NCI-H526 treated with DMSO at 0.1 percent for 48 hours (cell line): Measurements from ENCODE around the gene KRTAP4-12.
"Not testable (repeated sequence)": the region's sequence is repeated elsewhere in the genome, so short reads cannot be mapped to it uniquely, and the experiment has no call there.

ENCODE experiments used
- DNase-seq: peaks from one replicate; lab custom pipeline; 2025; lab: John Stamatoyannopoulos, UW

Gene KRTAP4-12

DNA sequence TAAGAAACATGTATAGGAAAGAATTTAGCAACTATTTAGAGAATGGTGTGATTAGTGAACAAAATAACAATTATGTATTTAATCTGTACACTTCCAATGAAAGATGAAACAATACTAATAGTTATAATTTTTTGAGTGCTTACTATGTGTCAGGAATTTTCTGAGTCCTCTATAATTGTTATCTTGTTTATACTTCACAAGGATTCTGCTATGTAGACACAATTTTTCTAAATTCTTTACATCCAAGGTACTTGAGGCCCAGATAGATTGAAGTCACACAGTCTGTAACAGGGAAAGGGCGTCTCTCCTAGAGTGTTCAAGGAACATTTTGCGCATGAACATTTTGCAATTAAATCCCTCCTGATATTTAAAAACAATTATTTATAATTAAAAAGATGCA lies 1.1 kb upstream of the KRTAP4-12 start:
- DNase-seq = no peak

DNA sequence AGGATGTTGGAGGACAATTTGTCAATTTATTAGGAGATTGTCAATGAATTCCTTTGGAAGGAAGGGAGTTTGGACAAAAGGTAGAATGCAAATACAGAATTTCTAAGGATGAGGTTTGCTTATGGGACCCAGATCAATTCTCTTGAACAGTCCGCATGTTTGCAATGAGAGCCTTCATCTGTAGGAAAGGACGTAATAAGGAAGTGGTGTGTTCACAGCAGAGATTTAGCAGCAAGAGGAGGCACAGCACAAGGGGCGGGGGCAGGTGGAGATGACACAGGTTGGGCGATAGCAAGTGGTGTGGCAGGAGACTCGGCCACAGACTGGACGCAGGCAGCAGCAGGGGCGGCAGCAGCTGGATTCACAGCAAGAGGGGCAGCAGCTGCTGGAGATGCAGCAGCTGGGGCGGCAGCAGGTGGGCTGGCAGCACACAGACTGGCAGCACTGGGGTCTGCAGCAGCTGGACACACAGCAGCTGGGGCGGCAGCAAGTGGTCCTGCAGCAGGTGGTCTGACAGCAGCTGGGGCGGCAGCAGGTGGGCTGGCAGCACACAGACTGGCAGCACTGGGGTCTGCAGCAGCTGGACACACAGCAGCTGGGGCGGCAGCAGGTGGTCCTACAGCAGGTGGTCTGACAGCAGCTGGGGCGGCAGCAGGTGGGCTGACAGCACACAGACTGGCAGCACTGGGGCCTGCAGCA lies 541 bp downstream of the KRTAP4-12 start:
- DNase-seq = not testable (repeated sequence)

DNA sequence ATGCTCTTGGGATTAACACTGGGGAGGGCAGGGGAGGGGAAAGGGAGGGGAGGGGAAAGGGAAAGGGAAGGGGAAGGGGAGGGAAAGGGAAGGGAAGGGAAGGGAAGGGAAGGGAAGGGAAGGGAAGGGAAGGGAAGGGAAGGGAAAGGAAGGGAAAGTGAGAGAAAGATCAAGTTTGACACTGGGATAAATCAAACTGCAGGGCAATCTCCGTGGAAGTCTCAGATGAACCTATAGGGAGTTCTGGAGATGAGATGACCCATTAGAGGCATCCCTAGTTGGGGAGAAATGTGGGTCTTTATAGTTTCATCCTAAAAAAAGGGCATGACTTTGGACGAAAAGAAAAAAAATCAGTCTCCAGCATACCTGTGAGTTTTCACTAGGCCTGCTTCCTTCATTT lies 2.2 kb downstream of the KRTAP4-12 start:
- no peak for DNase-seq

DNA sequence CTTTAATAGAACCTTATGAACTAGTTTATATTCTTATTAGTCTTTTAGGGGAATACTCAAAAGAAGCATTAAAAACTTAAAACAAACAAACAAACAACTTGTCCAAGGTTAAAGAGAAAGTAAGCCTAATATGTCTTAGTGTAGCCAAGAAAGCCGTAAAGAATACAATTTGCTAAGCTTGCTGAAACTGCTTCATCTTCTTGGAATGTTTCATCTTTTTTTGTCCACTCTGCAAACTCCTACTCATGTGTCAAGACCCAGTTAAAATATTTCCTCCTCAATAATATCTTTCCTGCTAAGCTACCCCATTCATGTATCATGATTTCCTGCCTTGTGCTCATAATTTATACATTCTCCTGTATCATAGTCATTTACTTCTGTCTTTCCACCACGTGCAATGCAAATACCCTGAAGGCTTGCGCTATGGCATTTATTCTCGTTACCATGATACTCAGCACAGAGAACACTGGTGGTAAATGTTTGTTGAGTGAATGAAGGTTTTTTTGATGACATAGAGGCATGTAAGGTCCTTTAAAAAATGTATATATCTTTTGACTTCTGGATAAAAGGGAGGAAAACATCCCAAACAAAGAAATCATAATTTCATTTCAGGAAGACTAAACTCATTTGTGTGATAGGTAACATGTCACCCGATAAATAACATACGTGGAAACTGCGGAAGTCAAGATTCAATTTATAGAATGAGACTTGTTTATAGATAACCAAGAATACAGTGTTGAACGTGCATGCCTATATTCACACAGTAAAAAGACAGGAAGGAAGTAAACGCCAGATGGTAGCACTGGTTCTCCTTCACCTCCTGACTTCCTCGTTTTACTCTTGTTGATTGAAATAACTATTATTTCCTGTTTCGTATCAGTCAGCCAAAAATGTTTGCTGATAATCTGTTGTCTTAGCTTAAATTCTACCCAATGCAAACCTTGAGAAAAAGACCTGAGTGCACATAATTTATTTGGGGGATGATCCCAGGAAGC lies 4.0 kb downstream of the KRTAP4-12 start:
- not testable (repeated sequence) for DNase-seq

DNA sequence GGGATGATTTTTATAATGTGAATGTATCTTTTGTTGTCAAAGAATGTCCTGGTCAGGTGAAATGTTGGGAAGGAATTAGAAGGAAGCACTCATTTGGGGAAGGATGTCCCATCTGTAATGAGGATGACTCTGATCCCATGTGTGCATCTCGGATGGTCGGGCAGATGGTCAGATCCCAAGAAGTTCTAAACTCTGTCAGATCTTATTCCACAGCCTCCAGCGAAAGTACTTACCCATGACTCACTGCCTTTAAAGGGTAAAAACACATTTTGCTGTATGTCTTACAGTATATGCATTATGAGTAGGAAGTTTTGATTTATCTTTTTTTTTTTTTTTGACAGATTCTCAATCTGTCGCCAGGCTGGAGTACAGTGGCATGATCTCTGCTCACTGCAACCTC lies 5.3 kb downstream of the KRTAP4-12 start:
- no peak for DNase-seq

DNA sequence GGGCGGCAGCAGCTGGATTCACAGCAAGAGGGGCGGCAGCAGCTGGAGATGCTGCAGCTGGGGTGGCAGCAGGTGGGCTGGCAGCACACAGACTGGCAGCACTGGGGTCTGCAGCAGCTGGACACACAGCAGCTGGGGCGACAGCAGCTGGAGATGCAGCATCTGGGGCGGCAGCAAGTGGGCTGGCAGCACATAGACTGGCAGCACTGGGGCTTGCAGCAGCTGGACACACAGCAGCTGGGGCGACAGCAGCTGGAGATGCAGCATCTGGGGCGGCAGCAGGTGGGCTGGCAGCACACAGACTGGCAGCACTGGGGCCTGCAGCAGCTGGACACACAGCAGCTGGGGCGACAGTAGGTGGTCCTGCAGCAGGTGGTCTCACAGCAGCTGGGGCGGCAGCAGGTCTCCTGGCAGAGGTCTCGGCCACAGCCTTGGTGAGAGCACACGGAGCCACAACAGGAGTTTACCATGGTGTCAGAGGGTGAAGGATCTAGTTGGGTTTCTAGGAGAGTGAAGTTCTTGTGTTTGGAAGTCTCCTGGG lies 6.1 kb downstream of the KRTAP4-12 start, which contains the start of gene KRTAP4-11:
Gene KRTAP4-11 (minus strand): TSS at position 528 of the 541 bp plus-strand sequence. CDS start 58 bp downstream, at position 470.
- DNase-seq = not testable (repeated sequence)

DNA sequence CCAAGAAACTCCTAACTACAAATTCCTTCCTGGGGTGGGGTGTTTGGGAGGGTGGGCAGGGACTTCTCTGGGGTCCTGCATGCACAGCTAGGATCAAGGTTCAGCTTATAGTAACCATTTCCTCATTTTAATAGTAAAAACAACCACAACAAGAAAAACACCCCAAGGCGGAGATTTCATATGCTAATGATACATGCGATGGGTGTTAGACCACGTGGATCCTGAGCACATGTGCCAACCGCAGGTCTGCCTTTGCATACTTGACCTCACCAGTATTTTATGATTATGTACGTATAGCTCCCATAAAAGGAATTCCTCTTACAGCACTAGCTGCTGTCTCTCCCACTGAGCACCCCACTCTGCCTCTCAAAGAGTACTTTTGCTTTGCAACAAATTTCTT lies 7.7 kb downstream of the KRTAP4-12 start:
- peak; percentile 27 for DNase-seq

DNA sequence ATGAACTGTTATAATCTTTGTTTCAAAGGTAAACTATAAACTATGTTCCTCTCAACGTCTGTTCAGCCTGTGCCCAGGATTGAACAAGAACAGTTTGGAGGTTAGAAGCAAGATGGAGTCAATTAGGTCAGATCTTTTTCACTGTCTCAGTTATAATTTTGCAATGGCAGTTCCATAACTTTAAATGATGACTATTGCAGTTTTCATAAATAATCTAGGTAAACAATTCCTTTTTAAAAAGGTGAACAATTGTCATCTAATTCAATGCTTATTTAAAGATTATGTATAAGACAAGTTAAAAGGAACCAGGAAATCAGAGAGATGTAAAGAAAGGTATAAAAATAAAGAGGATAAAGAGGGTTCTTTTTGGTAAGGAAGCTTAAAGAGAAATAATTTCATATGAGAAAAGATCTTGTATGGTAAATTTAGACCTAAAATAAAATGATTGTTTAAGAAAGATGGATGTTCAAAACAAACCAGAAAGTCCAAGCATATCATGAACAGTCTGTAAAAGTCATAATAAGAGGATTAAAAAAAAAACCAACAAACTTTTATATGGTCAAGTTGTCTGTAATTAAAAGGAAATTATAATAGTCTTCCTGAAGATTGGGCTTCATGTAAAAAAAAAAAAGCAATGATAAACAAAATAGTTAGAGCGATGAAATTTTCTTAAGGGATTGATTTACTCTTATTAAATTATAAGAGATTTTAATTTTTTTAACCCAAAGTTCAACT lies 12.7 kb downstream of the KRTAP4-12 start:
- no peak for DNase-seq

DNA sequence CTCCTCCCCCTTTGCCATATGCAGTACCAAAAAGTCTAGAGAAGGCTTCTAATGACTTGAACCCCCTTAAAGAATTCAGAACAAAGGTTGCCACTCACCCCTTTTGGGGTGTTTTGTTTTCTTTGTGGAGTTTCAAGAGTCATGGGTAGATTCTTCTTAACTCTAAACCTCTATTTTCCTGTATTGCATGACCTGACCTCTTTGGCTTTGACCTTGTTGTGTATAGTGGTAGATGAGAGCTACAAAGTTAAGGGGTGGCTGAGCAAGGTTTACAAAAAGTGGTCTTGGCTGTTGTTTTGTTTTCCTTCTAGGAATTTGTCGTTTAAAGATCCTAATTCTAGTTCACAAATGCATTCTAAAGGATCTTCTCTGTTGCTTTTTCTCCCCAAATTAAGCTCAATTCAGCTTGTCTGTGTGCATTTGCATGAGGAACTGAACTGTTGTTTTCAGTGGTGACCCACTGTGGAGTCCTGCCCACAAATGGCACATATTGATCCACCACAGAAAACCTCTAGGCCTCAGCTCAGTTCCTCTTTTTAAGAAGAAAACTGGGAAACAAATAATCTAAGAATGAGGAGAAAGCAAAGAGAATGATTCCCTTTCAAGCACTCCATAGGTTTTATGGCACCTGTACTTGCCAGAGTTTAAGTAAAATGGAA lies 15.1 kb downstream of the KRTAP4-12 start:
- DNase-seq = not testable (repeated sequence)

DNA sequence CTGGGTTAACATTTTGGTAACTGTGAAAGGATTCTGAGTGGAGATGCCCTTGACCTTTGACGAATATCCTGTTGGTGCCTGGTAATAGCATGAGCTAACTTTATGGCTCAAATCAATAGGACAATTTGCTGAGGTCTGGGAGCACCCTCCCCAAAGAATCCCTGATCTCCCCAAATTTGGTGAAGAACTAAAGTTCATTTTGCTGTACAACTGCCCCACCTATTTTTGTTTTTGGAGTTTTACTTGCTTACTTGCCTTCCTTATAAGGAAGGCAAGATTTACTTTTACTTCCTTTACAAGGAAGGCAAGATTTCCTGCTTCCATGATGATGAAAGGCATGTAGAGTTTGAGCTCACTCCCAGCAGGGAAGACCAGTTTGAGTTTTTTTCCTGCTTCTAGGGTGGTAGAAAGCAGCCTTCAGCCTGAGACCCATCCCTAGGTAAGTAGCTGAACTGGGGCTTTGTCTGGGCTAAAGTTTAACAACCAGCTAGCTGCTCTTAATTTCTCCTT lies 16.0 kb downstream of the KRTAP4-12 start:
- DNase-seq = no peak

DNA sequence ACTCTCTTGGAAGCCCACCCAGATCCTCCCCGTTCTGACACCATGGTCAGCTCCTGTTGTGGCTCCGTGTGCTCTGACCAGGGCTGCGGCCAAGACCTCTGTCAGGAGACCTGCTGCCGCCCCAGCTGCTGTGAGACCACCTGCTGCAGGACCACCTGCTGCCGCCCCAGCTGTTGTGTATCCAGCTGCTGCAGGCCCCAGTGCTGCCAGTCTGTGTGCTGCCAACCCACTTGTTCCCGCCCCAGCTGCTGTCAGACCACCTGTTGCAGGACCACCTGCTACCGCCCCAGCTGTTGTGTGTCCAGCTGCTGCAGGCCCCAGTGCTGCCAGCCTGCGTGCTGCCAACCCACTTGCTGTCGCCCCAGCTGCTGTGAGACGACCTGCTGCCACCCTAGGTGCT lies 18.6 kb downstream of the KRTAP4-12 start, which contains the start of gene KRTAP4-9:
Gene KRTAP4-9 (plus strand): TSS at position 43 of the 400 bp plus-strand sequence. CDS start 0 bp downstream, at position 43.
- not testable (repeated sequence) for DNase-seq

DNA sequence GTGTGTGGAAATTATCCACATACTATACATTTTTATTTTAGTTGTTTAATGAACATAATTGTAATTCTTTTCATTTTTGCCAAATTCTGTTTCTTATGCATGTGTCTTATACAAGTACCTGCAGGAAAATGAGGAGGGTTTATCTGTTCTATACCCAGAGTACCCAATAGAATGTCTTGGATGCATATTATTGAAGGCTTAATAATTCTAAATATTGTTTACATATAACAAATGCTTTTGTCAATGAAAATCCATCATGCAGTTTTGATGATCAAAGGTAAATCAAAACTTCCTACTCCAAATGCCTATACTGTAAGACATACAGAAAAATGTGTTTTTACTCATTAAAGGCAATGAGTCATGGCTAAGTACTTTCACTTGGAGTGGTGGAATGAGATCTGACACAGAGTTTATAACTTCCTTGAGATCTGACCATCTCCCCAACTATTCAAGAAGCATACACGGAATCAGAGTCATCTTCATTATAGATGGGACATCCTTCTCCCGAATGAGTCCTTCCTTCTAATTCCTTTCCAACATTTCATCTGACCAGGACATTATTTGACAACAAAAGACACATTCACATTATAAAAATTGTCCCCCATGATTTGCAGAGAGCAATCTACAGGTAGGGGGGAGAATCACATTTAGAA lies 19.5 kb downstream of the KRTAP4-12 start:
- not testable (repeated sequence) for DNase-seq

DNA sequence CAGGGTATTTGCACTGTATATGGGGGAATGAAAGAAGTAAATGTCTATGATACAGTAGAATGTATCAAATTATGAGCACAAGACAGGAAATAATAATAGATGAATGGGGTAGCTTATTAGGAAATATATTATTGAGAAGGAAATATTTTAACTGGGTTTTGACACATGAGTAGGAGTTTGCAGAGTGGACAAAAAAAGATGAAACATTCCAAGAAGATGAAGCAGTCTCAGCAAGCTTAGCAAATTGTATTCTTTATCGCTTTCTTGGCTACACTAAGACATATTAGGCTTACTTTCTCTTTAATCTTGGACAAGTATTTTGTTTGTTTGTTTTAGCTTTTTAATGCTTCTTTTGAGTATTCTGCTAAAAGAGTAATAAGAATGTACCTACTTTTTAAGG lies 20.1 kb downstream of the KRTAP4-12 start:
- no peak for DNase-seq

DNA sequence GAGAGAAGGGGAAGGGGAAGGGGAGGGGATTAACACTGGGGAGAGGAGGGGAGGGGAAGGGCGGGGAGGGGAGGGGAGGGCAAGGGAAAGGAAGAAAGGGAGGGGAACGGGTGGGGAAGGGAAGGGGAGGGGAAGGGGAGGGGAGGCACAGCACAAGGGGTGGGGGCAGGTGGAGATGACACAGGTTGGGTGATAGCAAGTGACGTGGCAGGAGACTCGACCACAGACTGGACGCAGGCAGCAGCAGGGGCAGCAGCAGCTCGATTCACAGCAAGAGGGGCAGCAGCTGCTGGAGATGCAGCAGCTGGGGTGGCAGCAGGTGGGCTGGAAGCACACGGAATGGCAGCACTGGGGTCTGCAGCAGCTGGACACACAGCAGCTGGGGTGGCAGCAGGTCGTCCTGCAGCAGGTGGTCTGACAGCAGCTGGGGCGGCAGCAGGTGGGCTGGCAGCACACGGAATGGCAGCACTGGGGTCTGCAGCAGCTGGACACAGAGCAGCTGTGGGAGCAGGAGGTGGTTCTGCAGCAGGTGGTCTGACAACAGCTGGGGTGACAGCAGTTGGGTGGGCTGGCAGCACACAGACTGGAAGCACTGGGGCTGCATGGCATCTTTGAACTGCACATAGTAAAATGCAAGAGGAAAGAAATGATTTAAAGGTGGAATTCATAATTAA lies 22.3 kb downstream of the KRTAP4-12 start, which contains the start of gene KRTAP4-16:
Gene KRTAP4-16 (minus strand): TSS at position 624 of the 674 bp plus-strand sequence. CDS start 0 bp downstream, at position 624.
- no peak for DNase-seq

DNA sequence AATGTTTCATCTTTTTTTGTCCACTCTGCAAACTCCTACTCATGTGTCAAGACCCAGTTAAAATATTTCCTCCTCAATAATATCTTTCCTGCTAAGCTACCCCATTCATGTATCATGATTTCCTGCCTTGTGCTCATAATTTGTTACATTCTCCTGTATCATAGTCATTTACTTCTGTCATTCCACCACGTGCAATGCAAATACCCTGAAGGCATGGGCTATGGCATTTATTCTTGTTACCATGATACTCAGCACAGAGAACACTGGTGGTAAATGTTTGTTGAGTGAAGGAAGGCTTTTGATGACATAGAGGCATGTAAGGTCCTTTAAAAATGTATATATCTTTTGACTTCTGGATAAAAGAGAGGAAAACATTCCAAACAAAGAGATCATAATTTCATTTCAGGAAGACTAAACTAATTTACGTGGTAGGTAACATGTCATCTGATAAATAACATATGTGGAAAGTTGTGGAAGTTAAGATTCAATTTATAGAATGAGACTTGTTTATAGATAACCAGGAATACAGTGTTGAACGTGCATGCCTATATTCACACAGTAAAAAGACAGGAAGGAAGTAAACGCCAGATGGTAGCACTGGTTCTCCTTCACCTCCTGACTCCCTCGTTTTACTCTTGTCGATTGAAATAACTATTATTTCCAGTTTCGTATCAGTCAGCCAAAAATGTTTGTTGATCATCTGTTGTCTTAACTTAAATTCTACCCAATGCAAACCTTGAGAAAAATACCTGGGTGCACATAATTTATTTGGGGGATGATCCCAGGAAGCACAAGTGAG lies 24.1 kb downstream of the KRTAP4-12 start:
- not testable (repeated sequence) for DNase-seq

DNA sequence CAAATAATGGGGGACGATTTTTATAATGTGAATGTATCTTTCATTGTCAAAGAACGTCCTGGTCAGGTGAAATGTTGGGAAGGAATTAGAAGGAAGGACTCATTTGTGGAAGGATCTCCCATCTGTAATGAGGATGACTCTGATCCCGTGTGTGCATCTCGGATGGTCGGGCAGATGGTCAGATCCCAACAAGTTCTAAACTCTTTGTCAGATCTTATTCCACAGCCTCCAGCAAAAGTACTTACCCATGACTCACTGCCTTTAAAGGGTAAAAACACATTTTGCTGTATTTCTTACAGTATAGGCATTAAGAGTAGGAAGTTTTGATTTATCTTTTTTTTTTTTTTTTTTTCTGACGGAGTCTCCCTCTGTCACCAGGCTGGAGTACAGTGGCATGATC lies 25.5 kb downstream of the KRTAP4-12 start:
- DNase-seq = no peak

DNA sequence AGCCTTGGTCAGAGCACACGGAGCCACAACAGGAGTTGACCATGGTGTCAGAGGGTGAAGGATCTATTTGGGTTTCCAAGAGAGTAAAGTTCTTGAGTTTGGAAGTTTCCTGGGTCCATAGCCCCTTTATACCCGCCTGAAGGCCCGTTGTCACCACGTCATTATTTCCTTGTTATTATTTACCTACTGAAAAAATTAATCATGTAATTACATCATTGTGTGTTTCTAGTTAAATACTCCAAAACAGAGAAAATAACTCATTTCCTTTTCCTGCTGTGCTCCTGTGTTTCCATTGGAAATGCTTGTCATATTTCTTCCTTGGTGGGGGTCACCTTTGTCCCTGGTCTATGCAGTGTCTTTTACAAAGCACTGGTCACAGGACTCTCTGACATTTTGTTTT lies 25.9 kb downstream of the KRTAP4-12 start, which contains the start of gene KRTAP4-8:
Gene KRTAP4-8 (minus strand): TSS at position 101 of the 400 bp plus-strand sequence. CDS start 58 bp downstream, at position 43.
- no peak for DNase-seq

DNA sequence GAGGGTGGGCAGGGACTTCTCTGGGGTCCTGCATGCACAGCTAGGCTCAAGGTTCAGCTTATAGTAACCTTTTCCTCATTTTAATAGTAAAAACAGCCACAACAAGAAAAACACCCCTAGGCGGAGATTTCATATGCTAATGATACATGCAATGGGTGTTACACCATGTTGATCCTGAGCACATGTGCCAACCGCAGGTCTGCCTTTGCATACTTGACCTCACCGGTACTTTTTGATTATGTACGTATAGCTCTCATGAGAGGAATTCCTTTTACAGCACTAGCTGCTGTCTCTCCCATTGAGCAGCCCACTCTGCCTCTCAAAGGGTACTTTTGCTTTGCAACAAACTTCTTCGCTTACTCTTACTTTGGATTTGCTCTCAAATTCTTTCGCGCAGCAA lies 27.9 kb downstream of the KRTAP4-12 start:
- peak; percentile 62 for DNase-seq
